GM13976 (cell line): ENCODE results near the gene GAR1.

ENCODE experiments used
- DNase-seq: peaks from one replicate; pipeline ENCODE4 v3.0.0; 2012; ENCODE audit warnings: low spot score
- CTCF ChIP-seq: IDR thresholded peaks from 2 replicates; pipeline ENCODE4 v1.5.1; 2012; ENCODE audit warnings: borderline replicate concordance, mild to moderate bottlenecking; ENCODE audit not compliant: insufficient read depth; ENCODE audit errors: extremely low read depth, missing control alignments, control extremely low read depth
- in situ Hi-C: fragments of 300-500 bp; cut with MboI; formaldehyde crosslinking; loops from one replicate; pipeline ENCODE4 v1.12.0; 2022; ENCODE audit warnings: low sequenced_read_pairs, mixed read lengths, inconsistent platforms; ENCODE audit not compliant: unreplicated experiment

Gene GAR1

GRCh38 chr4:109801895-109802319 lies 13.7 kb upstream of the GAR1 start, which contains the start of gene CFI:
Gene CFI, minus strand, starts transcription at chr4:109801999. Its CDS starts 28 bp downstream, at chr4:109801971.
- TF ChIP-seq CTCF, result no peak
- no peak for DNase-seq
- in situ Hi-C loops, result loop anchor here (10.0 kb wide), 1 partner anchor 377 kb away; no protein-coding TSS in a partner anchor

GRCh38 chr4:109803924-109804571 lies 11.5 kb upstream of the GAR1 start:
- TF ChIP-seq CTCF, result peak; percentile 48
- in situ Hi-C loops, result loop anchor here (10.0 kb wide), 1 partner anchor 379 kb away; no protein-coding TSS in a partner anchor
- peak; percentile 41 for DNase-seq

GRCh38 chr4:109809655-109810054 lies 5.9 kb upstream of the GAR1 start:
- no peak for DNase-seq
- in situ Hi-C loops, result loop anchor here (10.0 kb wide), 1 partner anchor 385 kb away; no protein-coding TSS in a partner anchor
- TF ChIP-seq CTCF, result no peak

GRCh38 chr4:109810552-109811387 lies 4.8 kb upstream of the GAR1 start:
- DNase-seq, result no peak
- in situ Hi-C loops, result no loop called here
- TF ChIP-seq CTCF, result no peak

GRCh38 chr4:109811707-109812106 lies 3.9 kb upstream of the GAR1 start:
- peak; percentile 8 for DNase-seq
- in situ Hi-C loops, result no loop called here
- no peak for TF ChIP-seq CTCF

GRCh38 chr4:109816082-109816442 lies 500 bp downstream of the GAR1 start:
- no peak for TF ChIP-seq CTCF
- in situ Hi-C loops, result no loop called here
- DNase-seq, result peak; percentile 28
